NCI-H2107 treated with DMSO at 0.1 percent for 48 hours (cell line): ENCODE measurements around the gene HRH2.

Source experiments
- DNase-seq: peaks from one replicate; lab custom pipeline; 2025; ENCODE audit not compliant: unreplicated experiment; lab: John Stamatoyannopoulos, UW

The HRH2 gene

DNA sequence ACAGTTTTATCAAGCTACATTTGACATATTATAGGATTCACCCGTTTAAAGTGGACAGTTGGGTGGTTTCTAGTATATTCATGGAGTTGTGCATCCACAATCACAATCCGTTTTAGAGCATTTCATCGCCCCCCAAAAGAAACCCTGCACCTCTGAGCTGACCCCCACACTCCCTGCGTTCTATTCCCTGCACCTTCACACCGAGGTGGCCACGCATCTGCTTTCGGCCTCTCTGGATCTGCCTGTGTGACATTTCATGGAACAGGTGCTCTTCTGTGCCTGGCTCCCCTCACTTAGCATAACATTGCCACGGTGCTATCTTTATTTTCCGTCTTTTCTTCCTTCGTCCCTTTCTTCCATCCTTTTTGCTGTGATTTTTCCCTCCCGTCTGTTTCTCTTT lies 32.7 kb downstream of the HRH2 start:
- no peak for DNase-seq

DNA sequence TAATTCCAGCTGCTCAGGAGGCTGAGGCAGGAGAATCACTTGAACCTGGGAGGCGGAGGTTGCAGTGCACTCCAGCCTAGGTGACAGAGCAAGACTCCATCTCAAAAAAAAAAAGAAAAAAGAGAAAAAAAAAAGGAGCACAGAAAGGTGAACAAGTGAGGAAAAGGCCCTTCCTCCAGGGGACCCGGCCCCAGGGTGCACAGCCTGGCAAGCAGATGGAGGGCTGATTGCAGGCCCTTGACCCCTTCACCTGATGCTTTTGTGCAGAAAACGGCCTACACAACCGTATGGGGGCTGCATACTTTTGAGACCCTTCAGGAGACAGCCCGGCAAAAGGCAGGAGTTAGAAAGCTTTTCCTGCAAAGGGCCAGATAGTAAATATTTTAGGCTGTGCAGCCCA lies 33.9 kb downstream of the HRH2 start:
- no peak for DNase-seq

DNA sequence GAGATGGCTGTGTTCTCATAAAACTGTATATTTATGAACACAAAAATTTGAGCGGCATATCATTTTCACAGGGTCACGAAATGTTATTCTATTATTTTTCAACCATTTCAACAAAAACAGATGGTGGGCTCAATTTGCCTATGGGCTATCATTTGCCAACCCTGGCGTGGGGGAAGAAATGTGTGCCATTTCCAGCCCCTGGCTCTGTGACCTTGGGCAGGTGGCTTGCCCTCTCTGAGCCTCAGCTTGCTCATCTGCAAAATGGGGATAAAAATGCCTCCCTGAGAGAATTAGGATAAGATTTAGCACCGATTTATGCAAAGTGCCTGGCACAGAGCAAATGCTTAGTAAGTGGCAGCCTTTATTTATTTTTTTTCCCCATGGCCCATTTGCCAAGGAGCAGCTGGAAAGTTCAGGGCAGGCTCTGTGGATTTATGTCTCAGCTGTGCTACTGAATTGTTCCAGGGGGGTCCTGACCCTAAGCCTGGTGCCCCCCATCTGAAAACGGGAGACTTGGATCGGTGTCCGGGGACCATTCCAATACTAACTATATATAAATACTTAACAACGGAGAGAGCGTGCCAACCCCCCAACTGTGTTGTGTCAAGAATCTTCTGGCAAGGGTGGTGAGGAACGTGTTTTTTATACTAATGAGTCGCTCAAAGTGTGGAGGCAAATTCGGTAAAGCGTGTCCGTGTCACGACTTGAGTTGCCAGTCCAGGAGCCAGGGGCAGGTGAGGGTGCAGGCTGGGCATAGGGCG lies 34.5 kb downstream of the HRH2 start:
- DNase-seq: no peak

DNA sequence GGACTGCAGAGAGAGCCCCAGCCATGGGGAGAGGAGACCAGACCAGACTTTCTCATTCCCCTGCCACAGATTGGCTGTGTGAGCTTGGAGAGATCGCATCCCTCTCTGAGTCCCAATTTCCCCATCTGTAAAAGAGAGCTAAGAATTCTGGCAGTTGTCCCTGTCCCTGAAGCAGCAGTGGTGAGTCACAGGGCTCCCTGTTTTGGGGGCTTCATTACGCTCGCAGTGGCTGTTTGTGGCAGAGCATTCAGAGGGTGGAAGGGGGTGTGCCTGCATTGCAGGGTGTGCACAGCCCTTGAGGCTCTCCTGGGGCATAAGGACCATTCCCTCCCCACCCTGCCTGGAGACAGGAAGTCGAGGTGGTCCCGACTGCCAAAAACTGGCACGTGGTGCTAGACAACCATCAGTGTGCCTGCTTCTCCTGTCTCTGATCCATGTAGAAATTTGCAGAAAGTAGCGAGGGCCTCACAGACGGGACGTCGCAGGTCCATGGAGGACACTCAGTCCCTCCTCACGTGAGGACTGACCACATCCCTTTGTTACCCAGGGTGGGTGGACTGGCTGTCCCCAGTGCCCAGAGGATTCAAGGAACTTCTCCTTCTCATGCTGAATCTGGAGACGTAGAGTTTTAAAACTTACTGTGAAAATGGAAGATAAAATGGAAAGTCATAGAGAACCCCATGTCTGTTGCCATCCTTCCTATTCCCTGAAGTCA lies 35.3 kb downstream of the HRH2 start:
- DNase-seq: no peak

DNA sequence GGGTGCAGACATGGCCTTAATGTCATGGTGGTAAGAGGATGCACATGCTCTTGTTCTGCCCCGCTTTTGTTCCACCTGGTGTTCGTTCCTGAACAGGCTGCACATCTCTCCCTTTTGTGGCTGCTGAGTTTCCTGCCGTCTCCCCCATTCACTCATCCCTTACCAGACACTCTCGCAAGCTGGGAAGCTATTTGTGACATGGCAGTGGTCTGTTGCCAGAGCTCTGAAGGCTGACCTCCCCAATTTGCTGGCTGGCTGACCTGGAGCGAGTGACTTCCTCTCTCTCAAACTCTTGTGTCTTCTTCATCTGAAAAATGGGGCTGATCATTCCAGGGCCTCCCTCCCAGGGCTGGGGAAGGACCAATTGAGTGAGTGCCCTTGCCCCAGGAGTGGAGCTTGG lies 35.9 kb downstream of the HRH2 start:
- no peak for DNase-seq

DNA sequence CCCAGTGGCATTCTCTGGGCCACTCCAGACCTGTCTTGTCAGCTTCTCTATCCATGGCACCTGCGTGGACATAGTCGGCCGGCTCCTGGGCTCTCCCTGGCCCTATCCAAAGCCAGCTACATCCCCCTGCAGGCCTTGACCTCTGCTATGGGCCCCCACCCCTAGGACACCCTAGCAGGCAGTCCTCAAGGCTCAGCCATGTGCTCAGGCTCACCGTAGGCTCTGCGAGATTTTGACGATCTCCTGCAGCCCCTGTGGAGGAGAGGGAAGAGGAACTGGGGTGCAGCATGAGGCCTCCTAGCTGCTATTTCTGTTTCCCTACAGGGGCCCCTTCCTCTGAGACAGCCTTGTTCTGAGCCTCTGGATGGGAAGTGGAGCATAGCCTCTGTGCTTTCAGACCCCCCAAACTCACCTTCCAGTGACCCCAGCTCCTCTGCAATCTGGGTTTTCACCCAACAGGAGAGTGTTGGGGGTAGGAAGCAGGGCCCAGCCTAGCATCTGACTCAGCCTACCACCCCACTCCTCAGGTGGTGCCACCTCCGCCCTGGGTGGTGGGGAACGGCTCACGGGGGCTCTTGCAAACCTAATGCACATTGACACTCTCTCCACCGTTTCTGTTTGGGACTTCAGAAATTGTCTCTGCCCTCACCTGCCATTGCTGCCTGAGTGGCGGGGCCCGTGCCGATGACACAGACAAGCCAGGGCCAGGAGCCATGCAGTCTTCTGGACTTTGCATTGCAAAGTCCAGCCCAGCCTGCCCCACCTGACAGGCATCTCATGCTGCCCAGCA lies 36.7 kb downstream of the HRH2 start:
- DNase-seq: no peak

DNA sequence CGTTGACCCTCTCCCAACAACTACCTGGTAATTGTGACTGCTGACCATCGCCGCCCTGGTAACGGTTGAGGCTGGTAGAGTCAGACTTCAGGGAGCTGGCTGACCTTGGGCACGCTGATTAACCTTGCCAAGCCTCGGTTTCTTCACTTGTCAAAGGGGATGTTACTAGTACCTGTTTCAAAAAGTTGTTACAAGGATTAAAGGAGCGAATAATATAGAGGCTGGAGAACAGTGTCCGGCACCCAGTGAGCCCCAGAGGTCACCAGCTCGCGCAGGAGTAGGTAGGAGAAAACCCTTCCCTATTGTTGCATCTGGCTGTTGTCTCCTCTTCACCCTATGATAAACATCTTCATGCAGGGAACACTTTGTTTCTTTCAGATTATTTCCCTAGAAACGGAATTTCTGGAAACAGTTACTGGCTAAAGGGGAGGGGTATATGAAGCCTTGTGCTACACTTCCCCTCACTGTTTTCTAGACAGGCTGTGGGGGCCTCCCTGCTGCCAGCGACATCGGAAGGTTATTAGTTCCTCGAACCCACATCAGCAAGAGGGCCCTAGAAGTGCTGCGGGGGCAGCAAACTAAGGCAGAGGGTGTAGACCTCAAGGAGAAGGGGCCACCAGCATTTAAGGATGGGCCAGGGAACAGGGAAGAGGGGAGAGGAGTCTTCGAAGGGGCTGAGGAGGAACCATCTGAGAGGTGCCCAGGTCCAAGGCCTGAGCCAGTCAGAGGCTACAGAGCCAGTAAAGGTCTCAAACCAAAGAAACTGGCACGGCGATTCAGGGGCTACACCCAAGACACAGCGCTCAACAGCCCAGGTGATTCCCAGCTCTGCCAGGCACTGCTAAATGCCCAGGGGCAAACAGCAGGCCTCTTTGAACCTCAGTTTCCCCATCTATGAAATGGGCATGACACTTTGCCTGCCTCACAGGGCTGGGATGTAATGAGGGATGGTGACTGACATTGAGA lies 37.6 kb downstream of the HRH2 start:
- DNase-seq: no peak

DNA sequence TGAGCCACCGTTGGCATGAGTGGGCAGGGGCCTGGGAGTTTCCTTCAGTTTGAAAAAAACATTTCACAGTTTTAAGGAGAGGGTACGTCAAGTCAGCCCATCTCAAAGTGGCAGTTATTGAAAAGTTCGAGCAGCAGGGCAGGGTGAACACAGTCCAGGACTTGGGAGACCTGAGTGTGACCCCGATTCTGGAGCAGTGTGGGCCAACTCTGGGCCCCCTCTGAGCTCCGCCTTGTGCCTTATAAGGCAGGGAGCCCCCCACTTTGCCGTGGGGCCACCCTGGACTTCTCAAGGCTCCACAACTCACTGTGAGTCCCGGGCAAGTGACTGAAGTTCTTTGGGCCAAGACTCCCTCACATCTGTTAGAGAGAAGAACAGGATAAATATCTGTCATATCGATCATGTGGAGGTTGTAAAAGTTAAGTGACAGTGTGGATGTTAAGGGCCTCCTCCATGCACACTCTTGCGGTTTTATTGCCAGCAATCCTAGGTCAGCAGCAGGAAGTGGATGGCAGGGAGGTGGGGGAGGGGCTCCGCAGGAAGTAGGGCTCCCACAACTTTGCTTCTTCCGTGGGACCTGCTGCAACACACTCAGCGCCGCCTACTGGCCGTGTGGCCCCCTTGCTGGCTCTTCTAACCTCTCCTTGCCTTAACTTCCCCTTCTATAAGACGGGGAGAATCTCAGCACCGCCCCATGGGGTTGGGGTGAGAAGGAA lies 38.4 kb downstream of the HRH2 start:
- DNase-seq: no peak

DNA sequence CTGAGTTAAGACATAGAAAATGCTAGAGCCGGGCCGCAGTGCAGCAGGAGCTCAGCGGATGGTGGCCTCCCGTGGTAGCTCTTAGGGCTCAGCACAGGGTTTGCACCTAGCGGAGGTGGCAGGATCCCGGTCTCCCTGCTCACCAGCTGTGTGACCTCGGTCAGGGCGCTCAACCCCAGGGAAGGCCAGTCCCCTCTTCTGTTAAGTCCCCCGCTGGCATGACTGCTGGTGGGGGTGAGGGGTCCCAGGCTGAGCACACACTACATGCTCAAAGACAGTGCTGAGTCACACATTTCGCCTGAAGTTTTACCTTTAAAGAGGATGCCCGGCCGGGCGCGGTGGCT lies 39.0 kb downstream of the HRH2 start:
- DNase-seq: no peak

DNA sequence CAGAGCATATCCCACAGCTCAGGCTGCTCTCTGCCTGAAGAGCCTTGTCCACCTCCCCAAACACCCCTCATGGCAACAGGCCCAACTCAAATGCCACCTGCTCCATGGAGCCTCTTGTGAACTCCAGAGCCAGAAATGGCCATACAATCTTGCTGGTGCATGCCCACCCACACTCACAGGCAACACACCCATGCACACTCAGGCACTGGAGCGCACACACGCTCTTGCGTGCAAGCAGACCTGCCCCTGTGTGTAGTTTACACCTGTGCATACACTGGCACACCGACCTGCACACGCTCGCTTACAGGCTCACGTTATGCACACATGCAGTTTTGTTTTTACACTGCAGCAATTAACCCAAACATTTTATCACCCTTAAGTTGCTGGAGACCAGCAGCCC lies 40.0 kb downstream of the HRH2 start:
- DNase-seq: no peak

DNA sequence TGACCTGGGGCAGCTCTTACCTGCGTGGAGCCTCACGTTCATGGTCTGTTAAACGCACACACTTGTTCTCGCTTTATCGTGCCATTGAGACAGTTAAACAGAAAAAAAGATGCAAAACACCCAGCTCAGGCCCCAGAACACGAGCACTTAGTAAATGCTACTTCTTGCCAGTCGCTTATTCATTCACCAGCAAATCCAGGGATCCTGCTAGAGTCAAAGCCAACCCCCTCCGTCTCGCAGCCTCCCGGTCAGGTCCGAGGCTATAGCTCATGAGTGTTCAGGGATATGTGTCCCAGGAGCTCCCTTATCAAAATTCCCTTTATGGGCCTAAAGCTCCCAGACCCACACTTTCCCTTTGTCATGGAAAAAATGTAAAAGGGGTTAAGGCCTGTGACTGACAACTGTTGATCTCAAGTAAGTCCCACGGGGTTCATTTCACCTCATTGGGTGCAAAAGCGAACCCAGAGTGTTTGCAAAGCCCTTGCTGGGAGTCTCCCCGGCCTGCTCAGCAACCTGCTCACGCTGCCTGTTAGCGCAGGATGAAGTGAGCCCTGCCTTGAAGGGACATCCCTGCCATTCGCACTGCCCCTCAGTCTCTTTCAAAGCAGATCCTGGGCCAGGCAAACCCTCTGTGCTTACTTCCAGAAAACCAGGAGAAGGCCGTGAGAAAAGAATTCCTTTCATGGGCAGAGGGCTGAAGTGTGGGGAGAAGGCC lies 40.7 kb downstream of the HRH2 start:
- no peak for DNase-seq

DNA sequence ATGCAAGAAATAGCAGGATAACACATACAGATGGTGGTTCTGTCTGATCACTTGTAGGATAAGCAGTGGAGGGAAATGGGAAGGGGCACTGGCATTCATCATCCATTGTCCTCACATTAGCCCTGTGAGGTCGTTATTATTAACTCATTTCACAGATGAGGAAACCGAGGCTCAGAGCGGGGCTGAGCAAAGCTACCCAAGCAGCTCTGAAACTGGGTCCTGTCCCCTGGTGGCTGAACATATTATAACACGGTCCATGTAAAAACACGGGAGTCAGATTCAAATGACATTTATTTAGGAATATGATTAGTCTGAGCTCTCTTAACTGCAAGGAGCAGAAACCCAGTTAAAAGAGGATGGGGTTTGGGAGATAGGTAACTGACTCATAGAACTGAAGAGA lies 43.1 kb downstream of the HRH2 start:
- no peak for DNase-seq

DNA sequence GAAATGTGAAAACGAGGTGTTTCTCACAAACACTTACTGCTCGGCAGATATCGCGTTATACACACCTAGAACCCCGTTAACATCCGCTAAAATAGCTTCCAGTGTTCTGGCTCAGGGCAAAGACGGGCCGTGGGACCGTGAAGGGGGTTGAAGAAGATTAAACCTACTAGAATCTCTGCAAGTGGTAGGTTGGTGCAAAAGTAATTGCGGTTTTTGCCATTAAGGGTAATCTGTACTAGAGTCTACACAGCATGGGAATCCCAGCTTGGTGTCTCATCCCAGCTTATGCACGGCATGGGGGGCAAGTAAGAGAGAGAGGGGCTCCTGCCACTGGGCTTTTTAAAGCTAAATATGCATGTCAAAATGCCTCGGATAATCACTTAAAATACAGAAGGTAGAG lies 43.9 kb downstream of the HRH2 start:
- no peak for DNase-seq

DNA sequence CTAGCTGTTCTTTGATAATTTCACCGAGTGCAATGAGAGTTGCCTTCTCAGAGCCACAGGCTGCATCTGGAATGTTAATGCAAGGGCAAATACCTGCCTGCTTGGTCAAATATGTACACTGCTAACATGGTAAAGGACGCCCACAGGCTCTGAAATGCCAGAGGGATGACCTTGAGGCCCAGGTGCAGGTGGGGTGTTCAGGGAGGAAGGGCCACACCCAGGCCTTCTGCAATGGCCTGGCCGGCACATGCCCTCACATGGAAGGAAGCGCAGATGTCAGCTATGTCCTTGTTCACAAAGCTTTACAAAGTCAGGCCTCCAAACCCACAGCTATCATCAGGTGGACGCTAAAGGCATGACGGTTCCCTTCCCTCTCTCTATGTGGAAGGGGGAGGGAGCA lies 48.6 kb downstream of the HRH2 start:
- no peak for DNase-seq

DNA sequence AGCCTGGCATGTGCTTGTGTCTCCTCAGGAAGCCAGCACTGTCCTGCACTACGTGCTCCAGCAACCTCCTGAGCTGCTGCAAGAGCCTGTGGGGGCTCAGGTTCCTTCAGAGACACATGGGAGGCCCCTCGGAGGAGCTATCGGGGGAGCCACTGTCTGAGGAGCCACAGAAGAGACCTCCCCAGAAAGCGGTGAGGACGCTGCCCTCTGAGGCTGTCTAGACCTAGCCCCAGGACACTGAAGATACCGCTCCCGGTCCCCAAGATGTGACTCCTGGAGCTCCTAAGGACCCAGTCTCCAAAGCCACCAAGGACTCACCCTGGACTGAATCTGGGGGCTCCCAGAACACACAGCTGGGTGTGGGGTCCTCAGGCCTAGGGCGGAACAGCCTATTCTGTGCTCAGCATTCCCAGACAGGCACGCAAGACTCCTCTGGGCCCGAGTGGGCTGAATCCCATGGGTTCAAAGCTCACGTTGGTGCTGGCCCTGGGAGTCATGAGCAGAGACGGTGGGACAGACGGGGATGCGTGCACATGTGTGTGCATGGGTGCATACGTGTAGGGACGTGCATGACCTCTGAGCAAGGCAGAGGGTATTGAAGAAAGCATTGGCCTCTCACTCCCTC lies 50.0 kb downstream of the HRH2 start:
- no peak for DNase-seq

DNA sequence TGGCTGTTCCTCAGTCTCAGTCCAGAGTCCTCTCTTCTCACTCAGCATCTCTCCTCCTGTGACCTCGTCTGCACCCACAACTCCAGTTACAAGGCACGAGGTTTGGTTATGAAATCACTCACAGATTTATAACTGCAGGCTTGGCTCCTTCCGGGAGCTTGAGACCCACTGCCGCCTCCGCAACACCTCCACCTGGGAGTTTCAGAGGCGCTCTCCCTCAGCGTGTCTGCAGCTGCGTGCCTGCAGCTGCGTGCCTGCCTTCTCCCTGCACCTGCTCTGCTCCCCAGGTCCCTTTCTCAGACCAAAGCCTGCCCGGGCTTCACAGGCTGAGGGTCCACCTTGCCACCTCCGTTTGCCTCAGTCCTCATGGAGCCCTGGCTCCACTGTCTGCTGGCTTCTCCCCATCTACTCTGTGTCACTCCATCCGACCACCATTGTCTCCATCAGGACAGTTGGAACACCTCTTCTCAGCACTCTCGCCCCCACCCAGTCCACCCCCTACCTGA lies 51.5 kb downstream of the HRH2 start:
- DNase-seq: no peak

DNA sequence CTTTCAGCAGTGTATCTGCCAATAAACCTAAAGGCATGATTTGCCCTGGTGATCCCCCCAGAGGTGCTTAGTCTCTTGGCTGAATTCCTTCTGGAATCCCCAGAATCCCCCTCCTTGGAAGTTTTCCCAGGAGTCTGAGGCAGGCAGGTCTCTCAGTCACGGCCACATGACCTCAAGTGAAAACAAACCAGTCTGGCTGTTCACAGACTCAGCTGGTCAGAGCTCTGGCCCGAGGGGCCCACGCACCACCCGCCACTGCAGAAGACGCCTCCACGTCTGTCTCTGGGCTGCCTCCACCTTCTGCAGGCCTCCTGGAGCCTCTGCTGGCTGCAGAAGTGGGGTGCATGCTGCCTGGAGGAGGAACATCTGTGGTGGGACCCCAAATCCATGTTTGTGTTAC lies 52.5 kb downstream of the HRH2 start:
- no peak for DNase-seq

DNA sequence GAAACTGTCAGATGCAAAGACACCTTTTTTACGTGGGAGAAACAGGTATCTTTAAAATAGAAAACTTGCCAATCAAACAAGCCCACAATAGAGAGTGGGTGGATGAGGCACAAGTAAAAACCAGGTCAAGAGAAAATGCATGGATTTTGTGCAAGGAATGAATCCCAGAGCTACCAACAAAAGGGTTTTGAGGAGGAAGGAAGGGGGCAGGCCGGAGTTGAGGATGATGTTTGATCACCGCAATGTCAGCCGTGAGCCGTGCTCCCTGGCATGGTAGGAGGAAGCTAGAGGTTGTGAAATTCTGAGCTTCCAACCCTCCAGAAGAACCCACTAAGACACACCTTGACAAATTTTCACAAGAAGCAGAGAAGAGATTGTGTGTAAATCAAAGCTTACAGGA lies 53.2 kb downstream of the HRH2 start:
- no peak for DNase-seq
